HL-60 (cell line): ENCODE results near the gene IGFLR1.

Source experiments
- DNase-seq, 2 experiments: peaks; one replicate each; pipeline ENCODE4 v3.0.0-alpha.2; 2010 to 2020; ENCODE audit warnings: low read depth in 1 of 2, low spot score in 1 of 2
- H3K27ac ChIP-seq: fragments of 250-450 bp; sonication (Bioruptor Pico); replicated peaks from 2 replicates; pipeline ENCODE4 v1.5.1; 2020; ENCODE audit warnings: mild to moderate bottlenecking, moderate library complexity
- H3K27me3 ChIP-seq: fragments of 250-450 bp; sonication (Bioruptor Pico); 2 replicates; pipeline ENCODE4 v1.5.1; 2021; ENCODE audit warnings: mild to moderate bottlenecking, moderate library complexity; ENCODE audit not compliant: insufficient read depth, poor library complexity, severe bottlenecking
- H3K4me3 ChIP-seq: replicated peaks from 2 replicates; pipeline ENCODE4 v1.5.1; 2011; ENCODE audit warnings: mild to moderate bottlenecking, control low read depth, low read length; ENCODE audit not compliant: insufficient read depth
- GABPA ChIP-seq: IDR thresholded peaks from 2 replicates; pipeline ENCODE4 v1.6.1; 2012; ENCODE audit warnings: low read depth
- POLR2AphosphoS5 ChIP-seq: IDR thresholded peaks from 2 replicates; pipeline ENCODE4 v1.6.1; 2012; ENCODE audit warnings: low read depth
- SPI1 ChIP-seq: IDR thresholded peaks from 2 replicates; pipeline ENCODE4 v1.6.1; 2012; ENCODE audit warnings: low read depth, mild to moderate bottlenecking, borderline replicate concordance
- long read RNA-seq: library from polyadenylated mRNA; unstranded; transcript quantifications from one replicate; pipeline ENCODE4 v2.0.0, GENCODE V29; 2020
- TF ChIP-seq, protein P1 (sequence below): IDR thresholded peaks from one replicate; pipeline ENCODE4 v1.5.1; 2011; ENCODE audit warnings: low read length, control low read depth, inconsistent platforms; ENCODE audit not compliant: insufficient read depth
- TF ChIP-seq, protein P2 (sequence below): IDR thresholded peaks from 2 replicates; pipeline ENCODE4 v1.6.1; 2012; ENCODE audit warnings: low read depth; ENCODE audit not compliant: insufficient replicate concordance

Gene IGFLR1, protein sequence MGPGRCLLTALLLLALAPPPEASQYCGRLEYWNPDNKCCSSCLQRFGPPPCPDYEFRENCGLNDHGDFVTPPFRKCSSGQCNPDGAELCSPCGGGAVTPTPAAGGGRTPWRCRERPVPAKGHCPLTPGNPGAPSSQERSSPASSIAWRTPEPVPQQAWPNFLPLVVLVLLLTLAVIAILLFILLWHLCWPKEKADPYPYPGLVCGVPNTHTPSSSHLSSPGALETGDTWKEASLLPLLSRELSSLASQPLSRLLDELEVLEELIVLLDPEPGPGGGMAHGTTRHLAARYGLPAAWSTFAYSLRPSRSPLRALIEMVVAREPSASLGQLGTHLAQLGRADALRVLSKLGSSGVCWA
- long read RNA-seq, transcript IGFLR1-201 (5 exons, 1,645 nt) = major isoform, 5 of 32 reads
- long read RNA-seq, partial matches to known transcripts = 7 of 32 reads
- long read RNA-seq, other reads (novel, unspliced or antisense) = 18 of 32 reads

DNA sequence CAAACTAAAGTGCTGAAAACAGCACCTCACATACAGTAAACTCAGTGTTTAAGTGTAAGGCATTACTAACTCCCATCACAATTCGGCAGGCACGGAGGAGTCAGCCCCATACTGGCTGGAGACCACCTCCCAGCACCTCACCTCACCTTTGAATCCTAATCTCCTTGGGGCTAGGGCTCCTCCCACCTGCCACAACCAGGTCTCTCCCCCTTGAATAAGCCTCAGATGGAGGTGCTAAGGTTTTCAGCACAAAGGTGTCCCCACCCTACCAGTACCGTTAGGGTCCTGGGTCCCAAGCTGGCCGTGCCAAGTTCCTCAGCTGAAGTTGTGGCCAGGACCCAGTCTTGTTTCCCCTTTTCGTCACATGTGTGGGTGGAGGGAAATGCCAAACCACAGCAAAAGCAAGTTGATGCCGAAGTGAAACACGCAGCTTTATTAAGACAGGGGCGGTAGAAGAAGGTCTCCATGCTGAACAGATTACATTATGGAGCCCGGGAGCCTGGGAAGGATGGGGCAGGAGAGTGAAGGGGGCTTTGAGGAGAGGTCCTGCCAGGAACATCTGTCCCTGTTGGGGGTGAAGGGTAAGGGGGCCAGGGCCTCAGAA lies at the start of gene IGFLR1:
Gene IGFLR1 (minus strand): TSS at position 332 of the 604 bp plus-strand sequence. CDS start 1,272 bp downstream, outside the sequence.
- Histone ChIP-seq H3K4me3 (peak within 1 kb of the TSS; percentile 18; the same call in 1 of the 2 replicates), H3K27me3 (no peaks in the 10 kb centered on the region), H3K27ac (peak within 1 kb of the TSS; percentile 67)
- peak; percentile 57; the same call in 1 of the 2 replicates for TF ChIP-seq SPI1
- TF ChIP-seq, protein P1, sequence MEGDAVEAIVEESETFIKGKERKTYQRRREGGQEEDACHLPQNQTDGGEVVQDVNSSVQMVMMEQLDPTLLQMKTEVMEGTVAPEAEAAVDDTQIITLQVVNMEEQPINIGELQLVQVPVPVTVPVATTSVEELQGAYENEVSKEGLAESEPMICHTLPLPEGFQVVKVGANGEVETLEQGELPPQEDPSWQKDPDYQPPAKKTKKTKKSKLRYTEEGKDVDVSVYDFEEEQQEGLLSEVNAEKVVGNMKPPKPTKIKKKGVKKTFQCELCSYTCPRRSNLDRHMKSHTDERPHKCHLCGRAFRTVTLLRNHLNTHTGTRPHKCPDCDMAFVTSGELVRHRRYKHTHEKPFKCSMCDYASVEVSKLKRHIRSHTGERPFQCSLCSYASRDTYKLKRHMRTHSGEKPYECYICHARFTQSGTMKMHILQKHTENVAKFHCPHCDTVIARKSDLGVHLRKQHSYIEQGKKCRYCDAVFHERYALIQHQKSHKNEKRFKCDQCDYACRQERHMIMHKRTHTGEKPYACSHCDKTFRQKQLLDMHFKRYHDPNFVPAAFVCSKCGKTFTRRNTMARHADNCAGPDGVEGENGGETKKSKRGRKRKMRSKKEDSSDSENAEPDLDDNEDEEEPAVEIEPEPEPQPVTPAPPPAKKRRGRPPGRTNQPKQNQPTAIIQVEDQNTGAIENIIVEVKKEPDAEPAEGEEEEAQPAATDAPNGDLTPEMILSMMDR = no peak
- peak; percentile 43; the same call in 1 of the 2 replicates for TF ChIP-seq POLR2AphosphoS5
- DNase-seq = peak in 1 of 2 experiments; percentile 88

DNA sequence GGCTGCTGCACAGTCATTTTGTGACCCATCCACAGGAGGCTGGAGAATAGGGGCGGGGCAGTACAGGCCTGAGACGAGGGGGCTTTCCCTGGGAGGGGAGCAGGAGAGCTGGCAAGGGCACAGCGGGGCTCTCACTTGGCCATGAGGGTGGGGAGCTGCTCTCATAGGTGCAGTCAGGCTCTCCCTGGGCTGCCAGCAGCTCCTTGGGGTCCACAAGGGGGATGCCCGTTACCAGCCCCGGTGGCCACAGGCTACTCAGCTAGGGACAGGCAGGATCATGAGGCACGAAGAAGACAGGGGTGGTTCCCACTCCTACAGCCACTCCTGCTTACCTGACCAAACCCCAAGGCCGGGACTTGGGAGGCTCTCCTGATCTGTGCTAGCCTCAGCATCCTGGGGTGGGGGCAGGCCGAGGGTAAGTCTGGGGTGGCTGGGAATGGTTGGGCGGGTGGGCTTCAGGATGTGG lies 49.6 kb upstream of the IGFLR1 start:
- TF ChIP-seq, protein P1 = no peak
- TF ChIP-seq, protein P2, sequence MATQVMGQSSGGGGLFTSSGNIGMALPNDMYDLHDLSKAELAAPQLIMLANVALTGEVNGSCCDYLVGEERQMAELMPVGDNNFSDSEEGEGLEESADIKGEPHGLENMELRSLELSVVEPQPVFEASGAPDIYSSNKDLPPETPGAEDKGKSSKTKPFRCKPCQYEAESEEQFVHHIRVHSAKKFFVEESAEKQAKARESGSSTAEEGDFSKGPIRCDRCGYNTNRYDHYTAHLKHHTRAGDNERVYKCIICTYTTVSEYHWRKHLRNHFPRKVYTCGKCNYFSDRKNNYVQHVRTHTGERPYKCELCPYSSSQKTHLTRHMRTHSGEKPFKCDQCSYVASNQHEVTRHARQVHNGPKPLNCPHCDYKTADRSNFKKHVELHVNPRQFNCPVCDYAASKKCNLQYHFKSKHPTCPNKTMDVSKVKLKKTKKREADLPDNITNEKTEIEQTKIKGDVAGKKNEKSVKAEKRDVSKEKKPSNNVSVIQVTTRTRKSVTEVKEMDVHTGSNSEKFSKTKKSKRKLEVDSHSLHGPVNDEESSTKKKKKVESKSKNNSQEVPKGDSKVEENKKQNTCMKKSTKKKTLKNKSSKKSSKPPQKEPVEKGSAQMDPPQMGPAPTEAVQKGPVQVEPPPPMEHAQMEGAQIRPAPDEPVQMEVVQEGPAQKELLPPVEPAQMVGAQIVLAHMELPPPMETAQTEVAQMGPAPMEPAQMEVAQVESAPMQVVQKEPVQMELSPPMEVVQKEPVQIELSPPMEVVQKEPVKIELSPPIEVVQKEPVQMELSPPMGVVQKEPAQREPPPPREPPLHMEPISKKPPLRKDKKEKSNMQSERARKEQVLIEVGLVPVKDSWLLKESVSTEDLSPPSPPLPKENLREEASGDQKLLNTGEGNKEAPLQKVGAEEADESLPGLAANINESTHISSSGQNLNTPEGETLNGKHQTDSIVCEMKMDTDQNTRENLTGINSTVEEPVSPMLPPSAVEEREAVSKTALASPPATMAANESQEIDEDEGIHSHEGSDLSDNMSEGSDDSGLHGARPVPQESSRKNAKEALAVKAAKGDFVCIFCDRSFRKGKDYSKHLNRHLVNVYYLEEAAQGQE = no peak
- no peak for TF ChIP-seq SPI1
- TF ChIP-seq POLR2AphosphoS5 = no peak
- no peak for TF ChIP-seq GABPA

DNA sequence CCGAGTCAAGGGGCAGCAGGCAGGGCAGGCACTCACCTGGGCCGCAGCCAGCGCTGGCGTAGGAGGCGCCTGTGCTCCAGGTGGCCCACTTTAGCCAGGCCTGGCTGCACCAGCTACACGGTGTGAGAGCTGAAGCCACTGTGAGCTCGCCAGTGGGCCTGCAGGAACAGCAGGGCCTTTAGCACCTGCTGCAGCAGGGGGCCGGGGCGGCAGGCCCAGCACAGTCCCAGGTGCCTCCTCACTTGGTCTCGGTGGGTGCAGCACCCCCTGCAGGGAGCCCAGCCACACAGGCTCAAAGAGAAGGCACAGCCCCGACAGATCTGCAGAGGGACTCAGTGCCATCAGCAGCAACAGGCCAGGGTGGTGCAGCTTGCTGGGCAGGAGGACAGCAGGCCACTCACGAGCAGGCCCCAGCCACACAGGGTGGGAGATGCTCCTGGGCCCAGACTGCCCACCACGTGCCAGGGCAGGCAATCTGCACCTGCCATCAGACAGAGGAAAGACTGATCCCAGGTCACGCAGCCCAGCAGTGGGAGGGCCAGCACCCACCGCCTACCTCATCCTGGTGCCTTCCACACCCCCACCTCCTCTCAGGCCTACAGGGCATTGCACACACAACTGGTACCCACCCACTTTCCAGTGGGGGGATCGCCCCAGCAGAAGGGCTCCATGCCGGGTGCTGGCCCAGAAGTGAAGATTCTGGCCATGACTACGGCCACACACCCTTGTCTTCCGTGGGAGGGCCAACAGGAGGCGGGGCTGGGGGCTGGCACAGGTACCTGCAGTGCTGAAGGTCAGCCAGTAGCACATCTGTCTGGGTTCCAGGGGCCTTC lies 48.9 kb upstream of the IGFLR1 start:
- no peak overlapping the region for H3K4me3 ChIP-seq
- no peaks in the 10 kb centered on the region for H3K27me3 ChIP-seq
- no peak for TF ChIP-seq POLR2AphosphoS5
- no peak for TF ChIP-seq SPI1
- TF ChIP-seq, protein P2 = no peak
- no peak for TF ChIP-seq GABPA
- TF ChIP-seq, protein P1 = no peak
- DNase-seq = no peak
- H3K27ac ChIP-seq = no peak overlapping the region

More for the DNA sequence above, 49.6 kb upstream of the IGFLR1 start:
- Histone ChIP-seq H3K27ac (no peak overlapping the region), H3K27me3 (peaks cover 4% of the 10 kb centered on the region), H3K4me3 (no peak overlapping the region)
- no peak for DNase-seq
